Astrocyte (in vitro differentiated cells and primary cell): ENCODE data around the gene CROCC2. TPM values are rescaled to one million over a fixed set of nuclear protein-coding genes. Genes with fewer than 3 reads are reported as not detected.

Source experiments
- DNase-seq: peaks from one replicate; pipeline ENCODE4 v3.0.0-alpha.2; 2010; ENCODE audit warnings: low read depth
- FAIRE-seq: peaks from 2 replicates; lab custom pipeline; 2011; peaks lifted over from hg19 to GRCh38; lab: Jason Lieb, UNC
- H2AFZ ChIP-seq: 2 replicates; pipeline ENCODE4 v1.6.0; 2012; ENCODE audit warnings: low read depth, low read length, inconsistent platforms
- H3K27ac ChIP-seq: 2 replicates; pipeline ENCODE4 v1.5.1; 2011; ENCODE audit warnings: low read depth, low read length, inconsistent platforms
- H3K27me3 ChIP-seq: 2 replicates; pipeline ENCODE4 v1.6.0; 2011; ENCODE audit warnings: low read length, inconsistent platforms; ENCODE audit not compliant: insufficient read depth
- H3K36me3 ChIP-seq: 2 replicates; pipeline ENCODE4 v1.5.1; 2011; ENCODE audit warnings: low read length, inconsistent platforms; ENCODE audit not compliant: insufficient read depth
- H3K4me1 ChIP-seq: 2 replicates; pipeline ENCODE4 v1.5.1; 2011; ENCODE audit warnings: low read length, inconsistent platforms; ENCODE audit not compliant: insufficient read depth
- H3K4me2 ChIP-seq: 2 replicates; pipeline ENCODE4 v1.6.0; 2012; ENCODE audit warnings: low read length, inconsistent platforms
- H3K4me3 ChIP-seq: 2 replicates; pipeline ENCODE4 v1.5.1; 2011; ENCODE audit warnings: low read depth, mild to moderate bottlenecking, low read length, inconsistent platforms; ENCODE audit not compliant: insufficient read depth
- H3K79me2 ChIP-seq: 2 replicates; pipeline ENCODE4 v1.6.0; 2012; ENCODE audit warnings: mild to moderate bottlenecking, low read length, inconsistent platforms; ENCODE audit not compliant: insufficient read depth
- H3K9ac ChIP-seq: 2 replicates; pipeline ENCODE4 v1.6.0; 2012; ENCODE audit warnings: mild to moderate bottlenecking, low read length, inconsistent platforms
- H3K9me3 ChIP-seq: 2 replicates; pipeline ENCODE4 v1.5.1; 2012; ENCODE audit warnings: low read depth, mild to moderate bottlenecking, low read length, inconsistent platforms; ENCODE audit not compliant: insufficient read depth
- H4K20me1 ChIP-seq: 2 replicates; pipeline ENCODE4 v1.6.0; 2012; ENCODE audit warnings: low read length, inconsistent platforms; ENCODE audit not compliant: insufficient read depth
- H3K27ac Mint-ChIP-seq: one replicate; pipeline ENCODE4 v1.8.0; 2021; ENCODE audit warnings: mild to moderate bottlenecking, mixed read lengths; ENCODE audit not compliant: unreplicated experiment
- H3K27me3 Mint-ChIP-seq: one replicate; pipeline ENCODE4 v1.8.0; 2021; ENCODE audit warnings: low read depth, mixed read lengths; ENCODE audit not compliant: unreplicated experiment
- H3K36me3 Mint-ChIP-seq: one replicate; pipeline ENCODE4 v1.8.0; 2021; ENCODE audit warnings: low read depth, mixed read lengths; ENCODE audit not compliant: unreplicated experiment
- H3K4me1 Mint-ChIP-seq: one replicate; pipeline ENCODE4 v1.8.0; 2021; ENCODE audit warnings: low read depth, mixed read lengths; ENCODE audit not compliant: unreplicated experiment
- H3K4me3 Mint-ChIP-seq: one replicate; pipeline ENCODE4 v1.8.0; 2021; ENCODE audit warnings: mild to moderate bottlenecking, moderate library complexity, mixed read lengths; ENCODE audit not compliant: unreplicated experiment
- H3K9me3 Mint-ChIP-seq: one replicate; pipeline ENCODE4 v1.8.0; 2021; ENCODE audit warnings: mild to moderate bottlenecking, mixed read lengths; ENCODE audit not compliant: unreplicated experiment
- CTCF ChIP-seq: IDR thresholded peaks from 2 replicates; pipeline ENCODE4 v1.5.1; 2011; ENCODE audit warnings: low read depth, mild to moderate bottlenecking, inconsistent platforms, low read length, moderate library complexity; ENCODE audit not compliant: insufficient read depth
- EZH2 ChIP-seq: IDR thresholded peaks from 2 replicates; pipeline ENCODE4 v1.6.1; 2012; ENCODE audit warnings: mild to moderate bottlenecking, low read length, inconsistent platforms; ENCODE audit not compliant: insufficient read depth
- total RNA-seq: library from RNA; stranded (reverse); gene quantifications from 2 replicates; pipeline ENCODE4 v1.2.1, GENCODE V29; 2021

The CROCC2 gene
- total RNA-seq, 1 donor from 2014 or later: not detected

GRCh38 chr2:240874715-240875227 lies 31.4 kb upstream of the CROCC2 start:
- Histone ChIP-seq H4K20me1 (no peaks in the 10 kb centered on the region), H3K9me3 (no peaks in the 10 kb centered on the region), H3K79me2 (no peaks in the 10 kb centered on the region), H3K27ac (no peak overlapping the region), H3K9ac (no peak overlapping the region), H3K27me3 (peaks cover 2% of the 10 kb centered on the region), H3K36me3 (no peaks in the 10 kb centered on the region), H3K4me3 (no peak overlapping the region), H3K4me2 (no peak overlapping the region), H3K4me1 (peaks cover 3% of the 10 kb centered on the region), H2AFZ (no peak overlapping the region)
- DNase-seq (no peak), FAIRE-seq (no peak)
- no peak overlapping the region for H3K4me3 Mint-ChIP-seq
- H3K36me3 Mint-ChIP-seq: no peaks in the 10 kb centered on the region
- TF ChIP-seq EZH2 (no peak), CTCF (no peak)
- H3K4me1 Mint-ChIP-seq: no peaks in the 10 kb centered on the region
- peaks cover 33% of the 10 kb centered on the region for H3K27me3 Mint-ChIP-seq
- H3K27ac Mint-ChIP-seq: no peak overlapping the region
- H3K9me3 Mint-ChIP-seq: no peaks in the 10 kb centered on the region

GRCh38 chr2:240875228-240876034 lies 30.7 kb upstream of the CROCC2 start:
- H3K4me1 ChIP-seq: peaks cover 3% of the 10 kb centered on the region
- no peaks in the 10 kb centered on the region for H3K9me3 Mint-ChIP-seq
- no peaks in the 10 kb centered on the region for H3K79me2 ChIP-seq
- H3K27ac ChIP-seq: no peak overlapping the region
- no peak overlapping the region for H3K27ac Mint-ChIP-seq
- DNase-seq: no peak
- no peaks in the 10 kb centered on the region for H3K9me3 ChIP-seq
- H3K4me1 Mint-ChIP-seq: no peaks in the 10 kb centered on the region
- FAIRE-seq: no peak
- H3K27me3 ChIP-seq: peaks cover 4% of the 10 kb centered on the region
- TF ChIP-seq CTCF (no peak), EZH2 (no peak)
- H3K4me3 ChIP-seq: no peak overlapping the region
- H3K4me3 Mint-ChIP-seq: no peak overlapping the region
- H4K20me1 ChIP-seq: no peaks in the 10 kb centered on the region
- no peaks in the 10 kb centered on the region for H3K36me3 Mint-ChIP-seq
- H3K36me3 ChIP-seq: no peaks in the 10 kb centered on the region
- H3K4me2 ChIP-seq: no peak overlapping the region
- no peak overlapping the region for H3K9ac ChIP-seq
- H3K27me3 Mint-ChIP-seq: peaks cover 27% of the 10 kb centered on the region
- no peak overlapping the region for H2AFZ ChIP-seq

- DNase-seq (no peak), FAIRE-seq (no peak)
- no peaks in the 10 kb centered on the region for H4K20me1 ChIP-seq
- no peak overlapping the region for H3K4me3 ChIP-seq
- Mint-ChIP-seq H3K27ac (no peak overlapping the region), H3K36me3 (no peaks in the 10 kb centered on the region), H3K4me1 (no peaks in the 10 kb centered on the region), H3K4me3 (no peak overlapping the region), H3K9me3 (no peaks in the 10 kb centered on the region), H3K27me3 (peaks cover 22% of the 10 kb centered on the region)
- no peak for TF ChIP-seq CTCF
- TF ChIP-seq EZH2: no peak
- no peak overlapping the region for H3K4me2 ChIP-seq
- H3K79me2 ChIP-seq: no peaks in the 10 kb centered on the region
- H3K9ac ChIP-seq: no peak overlapping the region
- H3K36me3 ChIP-seq: no peaks in the 10 kb centered on the region
- H2AFZ ChIP-seq: no peak overlapping the region
- H3K4me1 ChIP-seq: peaks cover 3% of the 10 kb centered on the region
- H3K27me3 ChIP-seq: peaks cover 4% of the 10 kb centered on the region
- H3K9me3 ChIP-seq: no peaks in the 10 kb centered on the region
- H3K27ac ChIP-seq: no peak overlapping the region
Measured at GRCh38 chr2:240876035-240876474, 30.1 kb upstream of the CROCC2 start.
